ENCODE results near the gene KIF1A.

Gene KIF1A

DNA sequence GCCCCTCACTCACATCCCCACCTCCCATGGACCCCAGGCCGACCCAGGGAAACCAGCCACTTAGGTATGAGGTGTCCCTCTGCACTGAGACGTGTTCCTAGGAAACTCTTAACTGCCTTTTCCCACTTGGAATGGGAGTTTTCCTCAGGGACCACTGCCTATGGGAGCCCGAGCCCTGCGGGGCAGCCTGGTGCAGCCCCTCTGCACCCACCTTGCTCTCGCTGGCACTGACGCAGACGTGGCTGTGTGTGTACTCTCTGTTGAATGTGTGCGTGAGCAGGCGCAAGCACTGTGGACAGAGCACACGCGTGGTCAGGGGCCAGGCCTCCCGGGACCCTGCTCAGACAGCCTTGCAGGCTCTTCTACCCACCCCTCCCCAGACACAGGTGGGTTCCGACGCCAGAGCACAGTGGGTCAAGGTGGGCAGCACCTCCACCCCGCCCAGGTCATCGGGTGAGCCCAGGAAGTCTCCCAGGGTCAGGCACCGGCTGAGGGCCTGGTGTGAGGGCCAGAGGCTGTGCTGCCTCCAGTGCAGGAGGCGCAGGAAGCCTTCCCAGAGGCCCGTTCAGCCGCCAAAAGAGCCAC lies 98.3 kb downstream of the KIF1A start:
- H3K4me3 ChIP-seq (replicated peaks; ENCODE audit: low read depth, low read length), result no peak overlapping the region
- no peak for TF ChIP-seq CTCF (IDR thresholded peaks at IDR 0.05; ENCODE audit: low read length, missing control alignments)
- no peak for DNase-seq (ENCODE audit: low read depth)

DNA sequence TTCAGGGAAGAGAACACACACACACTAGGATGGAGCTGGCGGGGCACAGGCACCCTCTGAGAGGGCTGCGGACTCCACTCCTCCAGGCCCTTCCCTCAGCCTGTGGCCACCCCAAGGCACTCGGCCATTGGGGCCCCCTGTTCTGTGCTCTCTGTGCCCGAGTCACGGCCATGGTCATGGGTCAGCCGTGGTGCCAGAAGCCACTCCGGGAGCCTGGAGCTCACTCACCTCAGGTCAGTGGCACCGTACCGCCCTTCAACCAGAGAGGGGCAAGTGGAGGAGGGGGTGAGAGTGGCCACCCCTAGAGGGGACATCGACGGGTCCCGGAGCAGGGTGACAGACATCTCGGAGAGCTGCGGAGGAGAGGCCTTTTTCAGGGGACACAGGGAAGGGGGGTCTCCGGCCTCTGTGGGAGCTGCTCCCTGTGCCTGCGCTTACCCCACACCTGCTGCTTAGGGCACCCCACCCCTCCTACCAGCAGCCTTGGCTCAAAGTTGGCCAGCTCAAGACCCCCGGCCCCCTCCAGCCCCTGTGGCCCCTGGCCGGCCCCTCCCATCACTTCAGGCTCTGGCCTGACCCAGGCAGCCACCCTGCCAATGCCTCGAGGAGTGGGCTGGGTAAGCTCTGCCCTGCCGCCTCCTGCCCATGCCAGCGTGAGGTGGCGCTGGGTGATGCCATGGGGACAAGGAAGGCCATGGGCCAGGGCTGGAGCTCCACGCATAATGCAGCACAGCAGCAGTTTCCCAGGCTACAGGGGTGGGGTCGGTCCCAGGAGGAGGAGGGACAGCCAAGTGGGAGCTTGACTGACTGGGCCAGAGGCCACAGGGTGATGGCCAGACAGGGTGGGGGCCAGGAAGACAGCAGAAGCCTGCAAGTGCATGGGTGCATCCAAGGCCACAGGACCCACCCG lies 99.1 kb downstream of the KIF1A start:
- TF ChIP-seq CTCF (IDR thresholded peaks at IDR 0.05; ENCODE audit: low read length, missing control alignments), result no peak
- no peak overlapping the region for H3K4me3 ChIP-seq (replicated peaks; ENCODE audit: low read depth, low read length)
- no peak for DNase-seq (ENCODE audit: low read depth)

DNA sequence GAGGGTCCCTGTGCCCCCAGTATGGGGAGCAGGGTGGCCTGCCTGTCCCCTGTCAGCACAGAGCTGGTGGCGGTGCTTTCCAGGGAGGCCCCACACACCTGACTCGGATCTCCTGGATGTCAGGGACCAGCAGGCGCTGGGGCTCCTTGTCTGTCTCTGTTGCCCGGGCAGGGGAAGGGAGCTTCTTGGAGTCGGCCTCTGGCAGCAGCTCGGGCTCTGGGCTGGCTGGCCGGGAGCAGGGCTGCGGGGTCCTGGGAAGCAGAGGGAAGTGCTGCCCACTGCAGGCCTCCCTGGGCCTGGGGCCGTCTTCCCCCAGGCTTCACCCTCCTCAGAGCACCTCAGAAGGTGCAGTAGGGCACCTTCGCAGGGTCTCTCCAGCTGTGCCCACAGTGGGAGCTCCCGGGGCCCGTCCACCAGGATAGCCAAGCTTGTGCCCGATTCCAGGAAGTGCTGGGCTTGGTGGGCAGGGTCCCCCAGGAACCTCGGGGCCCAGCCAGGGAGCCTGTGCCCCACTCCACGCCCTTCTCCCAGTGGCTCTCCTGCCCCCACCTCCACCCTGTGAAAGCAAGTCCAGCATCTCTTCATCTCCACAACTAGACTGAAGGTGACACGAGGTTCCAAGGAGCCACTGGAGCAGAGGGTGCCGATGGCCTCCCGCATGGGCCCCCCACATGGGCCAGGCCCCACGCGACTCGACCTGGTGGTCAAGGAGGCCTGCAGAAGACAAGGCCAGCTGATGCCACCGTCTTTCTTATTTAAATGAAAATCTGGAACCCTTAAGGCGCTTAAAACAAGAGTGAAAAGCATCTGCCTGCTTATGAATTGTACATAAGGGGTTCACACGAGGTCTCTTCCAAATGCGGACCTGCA lies 100.1 kb downstream of the KIF1A start:
- no peak for DNase-seq (ENCODE audit: low read depth)
- no peak overlapping the region for H3K4me3 ChIP-seq (replicated peaks; ENCODE audit: low read depth, low read length)
- TF ChIP-seq CTCF (IDR thresholded peaks at IDR 0.05; ENCODE audit: low read length, missing control alignments), result no peak

DNA sequence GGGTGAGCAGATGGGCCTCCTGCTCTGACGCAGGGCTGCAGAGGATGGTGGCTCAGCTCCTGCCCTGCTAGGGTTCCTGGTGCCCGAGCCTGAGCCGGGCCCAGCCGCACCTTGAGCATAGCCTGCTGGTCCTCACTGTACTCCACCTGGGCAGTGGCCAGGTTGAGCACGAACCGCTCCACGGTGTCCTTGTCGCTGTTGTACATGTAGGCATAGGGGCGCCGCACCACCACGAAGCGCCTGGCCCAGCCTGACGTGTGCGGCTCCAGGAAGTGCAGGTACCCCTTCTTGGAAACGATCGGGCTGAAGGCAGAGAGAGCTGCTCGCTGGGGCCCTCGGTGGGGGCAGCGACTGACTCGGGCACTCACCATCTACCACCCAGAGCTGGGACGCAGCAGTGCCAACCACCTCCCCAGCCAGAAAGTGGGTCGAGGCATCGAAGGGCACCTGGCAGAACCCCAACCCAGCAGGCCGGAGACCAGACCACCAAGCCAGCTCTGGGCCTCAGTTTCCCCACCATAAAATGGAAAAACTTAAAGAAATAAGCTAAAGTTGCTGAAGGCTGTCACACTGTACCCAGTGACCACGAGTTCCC lies 101.0 kb downstream of the KIF1A start:
- no peak for DNase-seq (ENCODE audit: low read depth)
- H3K4me3 ChIP-seq (replicated peaks; ENCODE audit: low read depth, low read length), result no peak overlapping the region
- TF ChIP-seq CTCF (IDR thresholded peaks at IDR 0.05; ENCODE audit: low read length, missing control alignments), result no peak

DNA sequence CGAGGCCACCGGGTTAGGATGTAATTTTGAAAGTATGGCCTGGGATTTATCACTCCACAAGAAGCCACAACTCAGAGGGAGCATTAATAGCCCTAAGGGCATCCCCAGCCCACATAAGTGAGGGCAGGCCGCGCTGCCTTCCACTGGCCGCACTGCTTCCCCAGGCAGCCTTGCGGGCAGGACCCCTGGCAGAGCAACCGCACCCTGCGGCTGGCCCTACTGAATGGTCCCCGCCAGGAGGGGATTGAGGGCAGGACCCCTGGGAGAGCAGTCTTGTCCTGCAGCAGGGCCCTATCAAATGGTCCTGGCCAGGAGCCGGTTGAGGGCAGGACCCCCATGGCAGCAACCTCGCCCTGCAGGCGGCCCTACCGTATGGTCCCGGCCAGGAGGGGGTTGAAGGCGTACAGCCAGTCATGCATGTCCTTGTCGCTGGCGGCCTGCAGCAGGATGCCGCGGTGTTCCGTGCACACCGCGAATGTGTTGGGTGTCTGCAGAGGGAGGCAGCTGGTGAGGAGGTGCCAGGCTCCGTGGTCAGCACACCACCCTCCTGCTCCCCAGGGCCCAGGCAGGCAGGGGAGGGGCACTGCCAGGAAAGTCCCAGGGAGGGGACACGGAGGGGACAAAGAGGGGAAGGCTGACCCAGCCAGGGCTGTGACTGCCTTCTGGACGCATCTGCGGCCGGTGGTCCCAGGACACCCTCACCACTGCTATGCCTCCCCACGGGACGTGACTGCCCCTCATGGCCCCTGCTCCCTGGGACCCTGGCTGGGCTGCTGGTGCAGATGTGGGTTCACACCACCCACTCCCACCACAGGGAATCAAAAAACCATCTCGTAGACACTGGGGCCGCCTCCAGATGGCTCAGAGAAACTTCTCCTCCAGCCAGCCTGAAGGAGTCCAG lies 102.1 kb downstream of the KIF1A start:
- H3K4me3 ChIP-seq (replicated peaks; ENCODE audit: low read depth, low read length), result no peak overlapping the region
- no peak for DNase-seq (ENCODE audit: low read depth)
- no peak for TF ChIP-seq CTCF (IDR thresholded peaks at IDR 0.05; ENCODE audit: low read length, missing control alignments)

DNA sequence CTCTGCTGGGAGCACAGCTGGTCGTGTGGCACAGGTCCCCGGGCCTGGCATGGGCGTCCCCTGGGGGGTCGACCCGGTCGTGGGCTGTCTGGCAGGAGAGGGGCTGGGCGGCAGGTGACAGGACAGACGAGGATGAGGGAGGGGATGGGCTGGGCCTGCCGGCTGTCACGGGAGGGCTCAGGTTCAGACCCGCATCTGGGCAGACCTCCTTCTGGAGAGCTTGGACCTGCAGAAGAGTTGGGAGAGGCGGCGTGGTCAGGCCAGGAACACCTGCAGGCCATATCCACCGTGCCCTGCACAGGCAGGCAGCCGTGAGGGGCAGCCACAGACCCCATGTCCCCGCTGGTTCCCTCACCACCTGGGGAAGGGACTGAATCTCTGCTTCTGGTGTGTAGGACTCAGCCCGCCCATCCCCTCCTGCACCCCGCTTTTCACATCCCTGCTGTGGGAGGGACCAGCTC lies 102.8 kb downstream of the KIF1A start:
- no peak for DNase-seq (ENCODE audit: low read depth)
- TF ChIP-seq CTCF (IDR thresholded peaks at IDR 0.05; ENCODE audit: low read length, missing control alignments), result no peak
- H3K4me3 ChIP-seq (replicated peaks; ENCODE audit: low read depth, low read length), result no peak overlapping the region

Measured in fibroblast of pulmonary artery (primary cell).